Suprapubic skin (tissue), 4 donors: ENCODE data around the gene RHBDL3.

Source experiments
- CTCF ChIP-seq, 2 donors: fragments of 200-600 bp in 1 of 2; fragments of 450-650 bp in 1 of 2; sonication (generic) in 1 of 2; IDR thresholded peaks; one replicate each; pipeline ENCODE4 v1.5.1; 2016 to 2019; ENCODE audit warnings: antibody characterized with exemption in 2 of 2, mild to moderate bottlenecking in 1 of 2, moderate library complexity in 1 of 2
- POLR2A ChIP-seq, 2 donors: fragments of 450-650 bp; IDR thresholded peaks; one replicate each; pipeline ENCODE4 v1.6.1; 2017; ENCODE audit warnings: antibody characterized with exemption in 2 of 2, mild to moderate bottlenecking in 2 of 2, moderate library complexity in 2 of 2
- POLR2AphosphoS5 ChIP-seq, 3 donors: sonication (generic); formaldehyde crosslinking; IDR thresholded peaks; one replicate each; pipeline ENCODE4 v1.6.1; 2017; ENCODE audit warnings: antibody characterized with exemption in 3 of 3

- TF ChIP-seq POLR2AphosphoS5 (IDR thresholded peaks at IDR 0.05) (no peak), CTCF (IDR thresholded peaks at IDR 0.05) (no peak), POLR2A (IDR thresholded peaks at IDR 0.05) (no peak)
These were observed 38.2 kb downstream of the RHBDL3 start for GRCh38 chr17:32303781-32304288.
